Erythroblast (primary cell): ENCODE data around the gene KSR1.

Source experiments
- DNase-seq, 2 experiments: peaks; one replicate each; lab custom pipeline; 2025; lab: John Stamatoyannopoulos, UW
- GATA1 ChIP-seq: IDR thresholded peaks from 2 replicates; pipeline ENCODE4 v1.6.1; 2011; ENCODE audit warnings: low read depth, mild to moderate bottlenecking, control low read depth, low read length, moderate library complexity
- POLR2A ChIP-seq: IDR thresholded peaks from 2 replicates; pipeline ENCODE4 v1.6.1; 2011; ENCODE audit warnings: mild to moderate bottlenecking, low read length

The KSR1 gene

DNA sequence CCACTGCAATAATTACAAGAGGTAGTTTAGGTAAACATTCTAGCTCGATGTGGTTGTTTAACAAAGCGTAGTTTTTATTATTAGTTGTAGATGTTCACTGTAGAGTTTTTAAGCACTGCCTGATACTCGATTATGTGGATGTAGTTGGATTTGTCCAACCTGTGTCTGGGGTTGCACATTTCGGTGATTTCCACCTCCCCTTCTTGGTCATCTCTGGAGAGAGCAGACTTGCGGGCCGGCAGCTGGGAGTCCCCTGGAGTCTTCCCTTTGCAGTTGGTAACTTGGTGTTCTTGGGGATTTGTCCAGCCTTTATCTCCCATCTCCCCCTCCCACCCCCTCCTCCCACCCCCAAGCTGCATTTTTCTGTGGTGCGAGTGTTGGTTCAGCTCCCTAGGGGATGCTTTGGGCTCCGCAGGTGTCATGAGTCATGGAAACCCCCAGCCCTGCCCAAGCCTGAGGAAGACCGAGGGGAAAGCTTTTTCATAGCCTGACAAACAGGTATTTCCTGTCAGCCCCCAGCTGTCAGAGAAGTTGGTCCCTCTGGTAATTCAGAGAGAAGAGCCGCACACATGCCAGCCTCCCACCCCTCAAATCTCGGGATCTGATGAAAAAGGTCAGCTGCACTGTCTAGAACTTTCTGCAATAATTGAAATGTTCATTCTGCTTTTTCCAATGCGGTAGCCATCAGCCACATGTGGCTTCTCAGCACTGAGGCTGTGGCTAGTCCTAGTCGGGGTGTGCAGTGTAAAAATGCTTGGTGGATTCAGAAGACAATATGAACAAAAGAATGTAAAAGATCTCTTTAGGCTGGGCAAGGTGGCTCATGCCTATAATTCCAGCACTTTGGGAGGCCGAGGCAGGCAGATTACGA lies 50.3 kb downstream of the KSR1 start:
- TF ChIP-seq GATA1 (no peak), POLR2A (no peak)
- no peak for DNase-seq

DNA sequence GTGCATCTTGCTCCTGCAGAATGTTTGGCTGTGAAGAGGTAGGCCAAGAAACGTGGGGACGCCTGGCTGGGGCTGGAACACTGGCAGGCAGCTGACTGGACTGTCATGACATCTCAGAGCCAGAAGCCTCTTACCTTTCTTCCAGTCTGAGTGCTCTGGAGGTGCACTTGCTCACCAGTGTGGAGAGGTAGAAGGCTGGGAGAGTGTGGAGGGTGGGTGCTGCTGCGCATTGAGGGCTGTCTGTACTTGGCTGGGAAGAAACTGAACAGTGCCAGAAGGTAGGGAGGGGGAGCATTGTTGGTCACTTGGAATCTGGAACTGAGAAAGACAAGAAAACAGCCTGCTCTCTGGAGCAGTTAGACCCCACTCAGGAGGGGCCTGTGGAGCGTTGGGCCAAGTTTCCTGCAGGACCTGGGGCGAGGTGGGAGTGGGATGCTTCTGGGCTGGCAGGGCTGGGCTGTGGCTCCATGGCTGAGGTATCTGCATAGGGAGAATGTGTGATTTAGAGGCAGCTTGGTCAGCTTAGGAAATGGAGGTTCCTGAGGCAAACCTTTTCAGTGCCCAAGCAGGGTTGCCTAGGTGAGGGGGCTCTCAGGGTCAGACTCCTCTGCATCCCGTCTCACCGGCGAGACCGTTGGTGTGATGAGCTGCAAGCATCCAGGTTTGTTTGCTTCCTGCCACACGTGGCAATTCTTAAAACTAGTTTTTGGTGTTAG lies 55.1 kb downstream of the KSR1 start:
- DNase-seq = no peak
- TF ChIP-seq GATA1 (no peak), POLR2A (no peak)

DNA sequence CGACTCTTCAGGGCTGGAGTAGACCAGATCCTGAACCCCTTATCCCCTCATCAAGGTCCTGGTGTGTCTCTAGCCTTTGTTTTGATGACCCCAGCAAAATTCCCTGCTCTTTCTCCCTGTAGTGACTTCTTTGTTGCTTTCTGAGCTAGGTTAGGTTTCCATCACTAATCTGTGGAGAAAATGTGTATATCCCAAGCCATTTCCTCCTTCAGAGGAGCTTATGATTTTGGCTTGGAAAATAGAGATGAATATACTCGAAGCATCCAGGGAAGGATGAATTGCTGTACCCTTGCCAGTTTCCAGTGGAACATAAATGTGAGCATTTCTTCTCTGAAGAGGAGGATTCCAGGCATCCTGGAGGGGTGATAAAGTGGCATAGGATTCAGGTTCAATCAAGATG lies 55.8 kb downstream of the KSR1 start:
- DNase-seq = no peak
- TF ChIP-seq GATA1 (no peak), POLR2A (no peak)

DNA sequence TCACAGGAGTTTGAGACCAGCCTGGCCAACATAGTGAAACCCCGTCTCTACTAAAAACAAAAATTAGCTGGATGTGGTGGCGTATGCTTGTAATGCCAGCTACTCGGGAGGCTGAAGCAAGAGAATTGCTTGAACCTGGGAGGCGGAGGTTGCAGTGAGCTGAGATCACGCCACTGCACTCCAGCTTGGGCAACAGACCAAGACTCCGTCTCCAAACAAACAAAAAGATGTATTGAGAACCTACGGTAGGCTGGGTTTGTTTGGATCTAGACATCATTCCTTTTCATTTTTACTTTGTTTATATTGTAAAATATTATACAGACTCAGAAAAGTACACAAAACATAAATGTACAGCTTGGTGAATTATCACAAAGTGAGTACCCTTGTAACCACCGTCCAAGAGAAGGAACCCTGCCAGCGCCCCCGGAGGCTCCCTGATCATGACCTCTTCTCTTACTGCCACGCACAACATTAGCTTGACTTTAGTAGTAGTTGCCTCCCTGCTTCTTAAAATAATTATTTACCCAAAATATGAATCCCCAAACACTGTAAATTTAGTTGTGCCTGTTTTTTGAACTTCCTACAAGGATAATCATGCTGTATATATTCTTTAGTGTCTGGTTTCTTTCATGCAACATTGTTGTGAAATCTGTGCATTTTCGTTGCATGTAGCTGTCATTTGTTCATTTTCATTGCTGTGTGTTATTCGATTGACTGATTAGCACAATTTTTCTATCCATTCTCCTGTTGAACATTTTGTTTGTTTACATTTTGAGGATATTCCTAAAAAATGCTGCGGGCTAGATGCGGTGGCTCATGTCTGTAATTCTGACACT lies 56.5 kb downstream of the KSR1 start:
- no peak for DNase-seq
- TF ChIP-seq GATA1 = no peak
- no peak for TF ChIP-seq POLR2A

DNA sequence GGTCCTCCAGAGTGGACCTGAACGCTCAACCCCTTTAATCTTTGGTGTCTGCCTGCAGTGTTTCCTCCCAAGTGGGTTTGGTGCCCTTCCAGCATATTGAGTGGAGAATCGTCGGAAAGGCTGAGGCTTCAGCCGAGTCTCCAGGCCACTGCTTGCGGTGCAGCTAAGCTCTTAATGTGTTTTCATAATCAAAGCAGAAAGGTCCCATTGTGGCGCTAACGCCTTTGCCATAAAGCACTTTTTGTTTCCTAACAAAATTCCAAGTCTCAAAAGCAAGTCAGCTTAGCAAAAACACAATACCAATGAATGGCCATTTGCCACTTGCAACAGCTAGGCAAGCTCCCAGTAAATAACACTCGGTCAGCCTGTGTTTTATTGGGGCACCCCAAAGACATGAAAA lies 57.6 kb downstream of the KSR1 start:
- DNase-seq = no peak
- no peak for TF ChIP-seq GATA1
- TF ChIP-seq POLR2A = no peak

DNA sequence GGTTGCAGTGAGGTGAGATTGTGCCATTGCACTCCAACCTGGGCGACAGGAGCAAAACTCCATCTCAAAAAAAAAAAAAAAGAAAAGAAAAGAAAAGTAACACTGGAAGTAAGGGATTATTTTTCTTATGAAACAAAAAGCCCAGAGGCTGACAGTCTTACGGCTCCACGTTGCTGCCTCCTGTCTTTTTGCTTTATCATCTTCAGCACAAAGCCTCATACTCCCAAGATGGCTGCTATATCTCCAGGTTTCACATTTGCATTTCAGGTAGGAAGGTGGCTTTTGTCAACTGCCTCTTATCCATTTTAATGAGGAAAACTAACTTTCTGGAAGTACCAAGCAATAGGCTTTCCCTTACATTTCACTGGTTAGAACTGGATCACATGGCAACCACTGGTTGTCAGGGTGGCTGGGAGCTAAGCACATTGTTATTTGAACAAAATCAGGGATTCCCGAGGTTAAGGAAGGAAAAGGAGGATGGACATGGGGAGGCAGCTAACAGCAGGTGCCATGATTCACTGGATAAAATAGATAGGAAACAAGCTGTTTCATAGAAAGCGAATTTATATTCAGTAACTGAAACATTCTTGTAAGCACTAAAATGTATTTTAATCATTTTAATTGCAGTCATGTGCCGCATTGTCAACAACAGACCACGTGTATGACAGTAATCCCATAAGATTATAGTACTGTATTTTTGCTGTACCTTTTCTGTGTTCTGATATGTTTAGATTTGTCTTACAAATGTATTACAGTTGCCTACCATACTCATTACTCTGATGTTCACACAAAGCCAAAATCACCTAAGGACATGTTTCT lies 58.6 kb downstream of the KSR1 start:
- DNase-seq = no peak
- no peak for TF ChIP-seq GATA1
- TF ChIP-seq POLR2A = no peak

DNA sequence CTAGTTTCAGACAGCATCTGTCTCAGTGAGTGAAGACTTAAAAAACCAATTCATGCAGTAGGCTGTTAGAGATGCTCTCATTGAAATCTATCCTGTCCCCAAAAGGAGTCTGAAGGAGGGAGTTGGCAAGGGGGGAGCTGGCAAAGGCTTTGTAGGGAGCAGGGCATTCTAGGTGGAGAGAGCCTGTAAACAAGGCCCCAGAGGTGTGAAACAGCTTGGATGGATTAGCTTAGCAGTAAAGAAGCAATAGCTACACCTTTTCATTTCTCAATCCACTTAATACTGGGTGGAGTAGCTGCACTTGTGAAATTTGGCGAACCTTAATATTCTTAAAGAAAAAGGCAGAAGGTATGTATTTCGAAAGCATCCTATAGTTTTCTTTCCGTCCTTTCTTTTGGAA lies 61.8 kb downstream of the KSR1 start:
- no peak for DNase-seq
- TF ChIP-seq GATA1 = no peak
- TF ChIP-seq POLR2A = no peak

DNA sequence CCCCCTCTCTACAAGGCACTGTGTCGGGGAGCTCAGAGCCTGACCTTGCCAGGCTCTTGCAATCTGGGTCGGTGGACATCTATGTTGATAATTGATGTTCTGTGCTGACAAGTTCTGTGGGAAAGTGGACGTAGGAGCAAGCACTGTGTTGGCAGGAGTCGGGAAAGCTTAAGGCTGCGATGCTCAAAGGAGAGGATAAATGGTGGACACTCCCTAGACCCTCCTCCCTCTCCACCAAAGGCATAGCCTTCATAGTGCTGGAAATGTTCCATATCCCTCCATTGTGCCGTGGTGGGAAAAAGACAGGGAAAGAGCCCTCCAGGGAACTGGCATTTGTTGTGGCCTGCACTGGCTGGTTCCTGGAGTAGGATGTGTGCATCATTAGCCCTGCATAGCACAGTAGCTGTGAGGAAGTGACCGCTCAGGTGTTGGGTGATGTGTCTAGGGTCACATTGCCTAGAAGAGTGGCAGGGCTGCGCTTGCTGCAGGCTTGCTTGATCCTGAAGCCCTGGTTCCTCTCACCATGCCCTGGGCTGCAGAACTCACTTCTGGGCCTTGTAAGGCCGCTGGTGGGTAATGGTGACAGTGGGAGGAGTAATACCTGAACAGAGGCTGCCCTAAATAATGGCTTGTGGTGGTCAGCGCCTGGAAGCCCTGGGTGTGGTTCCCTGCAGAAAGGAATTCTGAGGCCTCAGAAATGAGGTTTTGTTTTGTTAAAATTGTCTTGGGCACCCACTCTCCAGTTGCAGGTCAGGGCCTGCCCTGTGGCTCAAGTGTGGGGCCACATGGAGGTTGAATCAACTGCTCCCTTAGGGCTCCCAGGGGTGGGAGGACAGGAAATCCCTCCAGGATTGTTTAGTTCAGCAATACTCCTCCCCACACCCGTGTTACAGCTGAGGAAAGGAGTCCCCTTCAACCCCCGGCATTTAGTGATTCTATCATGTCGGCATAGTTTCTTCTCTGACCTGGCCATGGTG lies 62.6 kb downstream of the KSR1 start:
- TF ChIP-seq GATA1 (no peak), POLR2A (no peak)
- no peak for DNase-seq

DNA sequence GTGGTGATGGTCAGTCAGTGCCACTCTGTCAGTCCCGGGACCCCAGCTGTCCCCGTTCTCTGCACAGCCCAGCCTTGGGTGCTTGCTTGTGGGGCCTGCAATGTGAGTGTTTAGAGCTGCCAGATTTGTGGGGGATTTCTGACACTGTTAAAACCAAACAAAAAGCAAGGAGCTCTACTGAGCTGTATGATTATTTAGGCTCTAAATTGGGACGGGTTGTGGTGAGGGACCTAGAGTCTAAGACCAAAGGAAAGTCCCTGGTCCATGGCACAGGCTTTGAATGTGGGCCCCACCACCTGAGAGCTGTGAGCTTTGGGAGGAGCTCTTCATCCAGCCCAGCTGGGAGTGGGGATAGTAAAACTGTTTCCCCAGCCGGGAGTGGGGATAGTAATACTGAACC lies 63.3 kb downstream of the KSR1 start:
- no peak for DNase-seq
- TF ChIP-seq POLR2A (no peak), GATA1 (no peak)

DNA sequence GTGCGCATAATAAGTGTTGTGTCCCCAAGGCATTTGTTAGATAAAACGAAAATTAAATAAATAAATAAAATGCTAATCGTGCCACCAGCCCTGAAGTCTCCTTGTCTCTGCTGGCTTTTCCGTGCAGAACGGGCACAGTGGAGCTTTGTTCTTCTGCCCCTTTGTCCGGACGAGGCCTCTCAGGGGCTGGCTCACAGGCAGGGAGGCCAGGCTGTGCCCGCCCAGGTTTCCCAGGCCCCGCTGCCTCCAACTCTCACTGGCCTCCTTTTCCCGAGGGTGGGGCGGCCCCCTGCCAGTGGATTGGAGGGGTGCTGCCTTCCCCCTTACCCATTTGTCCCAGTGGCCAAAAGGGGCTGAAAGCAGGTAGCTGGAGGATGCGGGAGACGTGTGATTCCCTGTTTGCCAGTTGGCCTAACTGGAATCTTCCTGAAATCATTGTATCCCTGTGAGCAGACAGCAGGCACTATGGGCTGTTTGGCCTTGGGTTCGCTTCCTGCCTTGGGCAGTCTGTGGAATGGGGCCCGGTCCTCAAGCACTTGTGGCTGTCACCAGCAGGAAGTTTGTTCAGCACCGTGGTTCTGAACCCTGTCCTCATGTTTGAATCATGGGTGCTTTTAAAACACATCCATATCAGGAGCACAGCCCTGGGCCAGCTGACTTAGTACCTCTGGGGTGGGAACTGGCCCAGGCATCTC lies 64.4 kb downstream of the KSR1 start:
- TF ChIP-seq GATA1 (no peak), POLR2A (no peak)
- no peak for DNase-seq

DNA sequence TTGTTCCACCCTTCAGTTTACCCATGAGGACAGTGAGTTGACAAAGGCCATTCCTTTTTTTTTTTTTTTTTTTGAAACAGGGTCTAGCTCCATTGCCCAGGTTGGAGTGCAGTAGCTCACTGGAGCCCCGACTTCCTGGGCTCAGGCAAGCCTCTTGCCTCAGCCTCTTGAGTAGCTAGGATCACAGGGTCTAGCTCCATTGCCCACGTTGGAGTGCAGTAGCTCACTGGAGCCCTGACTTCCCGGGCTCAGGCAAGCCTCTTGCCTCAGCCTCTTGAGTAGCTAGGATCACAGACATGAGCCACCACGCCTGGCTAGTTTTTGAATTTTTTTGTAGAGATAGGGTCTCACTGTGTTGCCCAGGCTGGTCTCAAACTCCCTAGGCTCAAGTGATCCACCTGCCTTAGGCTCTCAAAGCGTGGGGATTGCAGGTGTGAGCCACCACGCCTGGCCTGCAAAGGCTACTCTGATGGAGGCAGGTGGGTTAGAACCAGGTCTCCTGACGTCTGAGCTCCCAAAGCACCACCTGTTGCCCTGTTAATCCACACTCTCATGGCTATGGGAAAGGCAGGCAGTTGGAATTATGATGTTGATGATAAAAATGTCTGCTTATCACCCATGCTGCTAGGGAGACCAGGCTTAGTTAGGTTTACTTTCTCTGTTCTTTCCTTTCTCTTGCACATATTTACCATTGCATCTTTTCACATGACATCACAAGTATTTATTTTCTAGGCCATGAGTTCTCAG lies 65.2 kb downstream of the KSR1 start:
- DNase-seq = no peak
- TF ChIP-seq POLR2A (no peak), GATA1 (no peak)
